ENCODE data around the gene MYOF.
"Not testable (repeated sequence)": the region's sequence is repeated elsewhere in the genome, so short reads cannot be mapped to it uniquely, and the experiment has no call there.

Gene MYOF

GRCh38 chr10:93456480-93456879, 25.7 kb downstream of the MYOF start:
- no peak for DNase-seq

- DNase-seq: no peak
Observed at GRCh38 chr10:93454736-93455135, 27.4 kb downstream of the MYOF start.

- no peak for DNase-seq
Observed at GRCh38 chr10:93454146-93454545, 28.0 kb downstream of the MYOF start.

GRCh38 chr10:93452143-93452542, 30.0 kb downstream of the MYOF start:
- DNase-seq: no peak

GRCh38 chr10:93451244-93451947, 30.7 kb downstream of the MYOF start:
- no peak for DNase-seq

- DNase-seq: no peak
Observed at GRCh38 chr10:93447970-93448369, 34.2 kb downstream of the MYOF start.

- no peak for DNase-seq
Observed at GRCh38 chr10:93447019-93447418, 35.1 kb downstream of the MYOF start.

- no peak for DNase-seq
Observed at GRCh38 chr10:93445978-93446720, 36.0 kb downstream of the MYOF start.

- no peak for DNase-seq
Observed at GRCh38 chr10:93445097-93445960, 36.8 kb downstream of the MYOF start.

- no peak for DNase-seq
Observed at GRCh38 chr10:93443481-93443880, 38.7 kb downstream of the MYOF start.

- not testable (repeated sequence) for DNase-seq
Observed at GRCh38 chr10:93442721-93443120, 39.4 kb downstream of the MYOF start.

GRCh38 chr10:93440591-93441091, 41.5 kb downstream of the MYOF start:
- no peak for DNase-seq

GRCh38 chr10:93438613-93439253, 43.4 kb downstream of the MYOF start:
- no peak for DNase-seq

GRCh38 chr10:93437946-93438612, 44.1 kb downstream of the MYOF start:
- DNase-seq: no peak

GRCh38 chr10:93437086-93437945, 44.8 kb downstream of the MYOF start:
- DNase-seq: no peak

GRCh38 chr10:93436591-93437085, 45.5 kb downstream of the MYOF start:
- DNase-seq: no peak

GRCh38 chr10:93435621-93436397, 46.3 kb downstream of the MYOF start:
- DNase-seq: no peak

- no peak for DNase-seq
Observed at GRCh38 chr10:93434991-93435491, 47.1 kb downstream of the MYOF start.

GRCh38 chr10:93431361-93431760, 50.8 kb downstream of the MYOF start:
- no peak for DNase-seq

GRCh38 chr10:93425861-93426260, 56.3 kb downstream of the MYOF start:
- no peak for DNase-seq
